Measurements from ENCODE around the gene MRPS2.
"Not testable (repeated sequence)": the region's sequence is repeated elsewhere in the genome, so short reads cannot be mapped to it uniquely, and the experiment has no call there.

MRPS2 gene

GRCh38 chr9:135516132-135516860 lies 15.8 kb downstream of the MRPS2 start:
- DNase-seq: no peak

GRCh38 chr9:135517407-135517822 lies 16.9 kb downstream of the MRPS2 start:
- no peak for DNase-seq

GRCh38 chr9:135519179-135519971 lies 18.9 kb downstream of the MRPS2 start:
- no peak for DNase-seq

GRCh38 chr9:135520916-135521607 lies 20.6 kb downstream of the MRPS2 start, which contains the start of gene LCN1:
TSS of gene LCN1 (plus strand) at chr9:135521440. CDS start at chr9:135521498, 58 bp downstream.
- no peak for DNase-seq

GRCh38 chr9:135521608-135522095 lies 21.2 kb downstream of the MRPS2 start:
- no peak for DNase-seq

- DNase-seq: no peak
These were observed 21.8 kb downstream of the MRPS2 start for GRCh38 chr9:135522137-135522877.

- no peak for DNase-seq
These were observed 22.4 kb downstream of the MRPS2 start for GRCh38 chr9:135522931-135523330.

- no peak for DNase-seq
These were observed 23.1 kb downstream of the MRPS2 start for GRCh38 chr9:135523521-135524129.

GRCh38 chr9:135524130-135524861 lies 23.8 kb downstream of the MRPS2 start:
- no peak for DNase-seq

- no peak for DNase-seq
These were observed 25.0 kb downstream of the MRPS2 start for GRCh38 chr9:135525241-135526088.

GRCh38 chr9:135526089-135526729 lies 25.7 kb downstream of the MRPS2 start:
- no peak for DNase-seq

GRCh38 chr9:135526730-135527571 lies 26.5 kb downstream of the MRPS2 start:
- DNase-seq: no peak

GRCh38 chr9:135528842-135529435 lies 28.5 kb downstream of the MRPS2 start:
- DNase-seq: not testable (repeated sequence)

- no peak for DNase-seq
These were observed 29.7 kb downstream of the MRPS2 start for GRCh38 chr9:135530146-135530545.

GRCh38 chr9:135531096-135531495 lies 30.6 kb downstream of the MRPS2 start:
- no peak for DNase-seq

- DNase-seq: no peak
These were observed 32.6 kb downstream of the MRPS2 start for GRCh38 chr9:135533113-135533512.

GRCh38 chr9:135533674-135534073 lies 33.2 kb downstream of the MRPS2 start:
- no peak for DNase-seq

GRCh38 chr9:135534192-135534711 lies 33.8 kb downstream of the MRPS2 start:
- DNase-seq: not testable (repeated sequence)

Measured in inflammatory macrophage (primary cell).